SK-N-SH (cell line): ENCODE data around the gene RAD51B. TPM values are rescaled to one million over a fixed set of nuclear protein-coding genes. Genes with fewer than 3 reads are reported as not detected.

ENCODE experiments used
- CTCF ChIA-PET: fragments of 300-600, 350-600 bp; formaldehyde crosslinking; extraction: SDS; loops from one replicate; lab custom pipeline; 2021; lab: Yijun Ruan, JAX
- POLR2A ChIA-PET: fragments of 350-600 bp; sonication (Branson Sonifier 250); formaldehyde crosslinking; extraction: SDS; loops from one replicate; lab custom pipeline; 2020; ENCODE audit warnings: antibody characterized with exemption, inconsistent platforms; lab: Yijun Ruan, JAX
- DNase-seq: peaks from one replicate; pipeline ENCODE4 v3.0.0; 2012
- H2AFZ ChIP-seq: fragments of 200-600 bp; sonication (generic); 2 replicates; pipeline ENCODE4 v1.8.1; 2016; ENCODE audit warnings: antibody characterized with exemption, mild to moderate bottlenecking, low read depth
- H3F3A ChIP-seq: fragments of 200-600 bp; sonication (generic); replicated peaks from 2 replicates; pipeline ENCODE3; 2016; ENCODE audit warnings: antibody characterized with exemption, mild to moderate bottlenecking; ENCODE audit not compliant: insufficient read depth
- H3K27ac ChIP-seq, 2 experiments: fragments of 200-500 bp in 1 of 2; fragments of 200-600 bp in 1 of 2; sonication (Bioruptor generic) in 1 of 2; sonication (generic), shearing (Covaris generic) in 1 of 2; 2 replicates each; pipeline versions ENCODE4 v1.5.1 to v1.6.1; 2014 to 2016; ENCODE audit warnings: low read depth in 2 of 2, inconsistent platforms in 1 of 2, low read length in 1 of 2, mild to moderate bottlenecking in 1 of 2, mixed read lengths in 1 of 2
- H3K27me3 ChIP-seq: fragments of 200-600 bp; sonication (generic), shearing (Covaris generic); 2 replicates; pipeline ENCODE4 v1.6.1; 2016; ENCODE audit warnings: mixed run types; ENCODE audit not compliant: insufficient read depth
- H3K36me3 ChIP-seq, 2 experiments: fragments of 200-500 bp in 1 of 2; fragments of 200-600 bp in 1 of 2; sonication (Bioruptor generic) in 1 of 2; sonication (generic) in 1 of 2; replicated peaks in 1 of 2; 2 replicates each; pipeline versions ENCODE3 to v1.5.1; 2014 to 2016; ENCODE audit warnings: low read length in 1 of 2, mild to moderate bottlenecking in 1 of 2; ENCODE audit not compliant: insufficient read depth in 2 of 2, control insufficient read depth in 1 of 2
- H3K4me1 ChIP-seq, 2 experiments: fragments of 200-500 bp in 1 of 2; fragments of 200-600 bp in 1 of 2; sonication (Bioruptor generic) in 1 of 2; sonication (generic), shearing (Covaris generic) in 1 of 2; 2 replicates each; pipeline versions ENCODE4 v1.5.1 to v1.6.1; 2014 to 2016; ENCODE audit warnings: low read depth in 1 of 2, low read length in 1 of 2, mixed run types in 1 of 2; ENCODE audit not compliant: insufficient read depth in 2 of 2, control insufficient read depth in 1 of 2
- H3K4me2 ChIP-seq: fragments of 200-600 bp; sonication (generic), shearing (Covaris generic); 2 replicates; pipeline ENCODE4 v1.6.1; 2017; ENCODE audit warnings: mixed run types
- H3K4me3 ChIP-seq, 2 experiments: fragments of 200-500 bp in 1 of 2; fragments of 200-600 bp in 1 of 2; sonication (Bioruptor generic) in 1 of 2; sonication (generic), shearing (Covaris generic) in 1 of 2; 2 replicates each; pipeline versions ENCODE4 v1.5.1 to v1.8.1; 2014 to 2016; ENCODE audit warnings: low read depth in 2 of 2, inconsistent platforms in 1 of 2, low read length in 1 of 2, mild to moderate bottlenecking in 1 of 2, mixed read lengths in 1 of 2, moderate library complexity in 1 of 2
- H3K79me2 ChIP-seq: fragments of 200-600 bp; sonication (generic); 2 replicates; pipeline ENCODE4 v1.8.1; 2017; ENCODE audit warnings: mild to moderate bottlenecking; ENCODE audit not compliant: insufficient read depth
- H3K9ac ChIP-seq: fragments of 200-600 bp; sonication (generic); 2 replicates; pipeline ENCODE4 v1.6.1; 2017; ENCODE audit warnings: mixed run types
- H3K9me2 ChIP-seq: fragments of 200-600 bp; sonication (generic); 2 replicates; pipeline ENCODE4 v1.6.1; 2017; ENCODE audit warnings: mixed run types
- H3K9me3 ChIP-seq: fragments of 200-600 bp; sonication (generic); 2 replicates; pipeline ENCODE4 v1.6.1; 2017; ENCODE audit warnings: mixed run types, mild to moderate bottlenecking, moderate library complexity
- H4K20me1 ChIP-seq: fragments of 200-600 bp; sonication (generic); 2 replicates; pipeline ENCODE4 v1.6.1; 2017; ENCODE audit warnings: mild to moderate bottlenecking, mixed run types; ENCODE audit not compliant: insufficient read depth
- ELF1 ChIP-seq: IDR thresholded peaks from 2 replicates; pipeline ENCODE4 v1.4.0; 2012
- FOSL2 ChIP-seq: IDR thresholded peaks from 2 replicates; pipeline ENCODE4 v1.4.0; 2012; ENCODE audit warnings: low read depth, mild to moderate bottlenecking, moderate library complexity, borderline replicate concordance
- FOXJ3 ChIP-seq: sonication (generic); formaldehyde crosslinking; IDR thresholded peaks from 2 replicates; pipeline ENCODE4 v1.5.1; 2020; ENCODE audit warnings: mild to moderate bottlenecking, missing genetic modification reagents
- FOXM1 ChIP-seq: IDR thresholded peaks from 2 replicates; pipeline ENCODE4 v1.4.0; 2012; ENCODE audit warnings: low read depth, mild to moderate bottlenecking
- GATA2 ChIP-seq: sonication (generic); formaldehyde crosslinking; IDR thresholded peaks from 2 replicates; pipeline ENCODE4 v1.5.0; 2020; ENCODE audit warnings: mild to moderate bottlenecking, missing genetic modification reagents
- IRF3 ChIP-seq: fragments of 150-350 bp; IDR thresholded peaks from 2 replicates; pipeline ENCODE4 v1.6.1; 2016; ENCODE audit warnings: mild to moderate bottlenecking, low read depth, low read length
- MXI1 ChIP-seq: IDR thresholded peaks from 2 replicates; pipeline ENCODE4 v1.6.1; 2012; ENCODE audit warnings: mild to moderate bottlenecking, low read depth, low read length, improper control_type of control experiment
- NRF1 ChIP-seq: IDR thresholded peaks from 2 replicates; pipeline ENCODE4 v1.6.1; 2012; ENCODE audit warnings: low read depth, mild to moderate bottlenecking, low read length
- RCOR1 ChIP-seq: fragments of 150-350 bp; IDR thresholded peaks from 2 replicates; pipeline ENCODE4 v1.6.1; 2017; ENCODE audit warnings: antibody characterized with exemption, low read length
- RXRA ChIP-seq: IDR thresholded peaks from 2 replicates; pipeline ENCODE4 v1.4.0; 2012; ENCODE audit warnings: low read depth, mild to moderate bottlenecking, borderline replicate concordance
- SIN3A ChIP-seq: IDR thresholded peaks from 2 replicates; pipeline ENCODE4 v1.6.1; 2012; ENCODE audit warnings: low read depth, mild to moderate bottlenecking, low read length, moderate library complexity, borderline replicate concordance
- SMC3 ChIP-seq: IDR thresholded peaks from 2 replicates; pipeline ENCODE4 v1.6.1; 2012; ENCODE audit warnings: low read depth, low read length, improper control_type of control experiment
- TAF1 ChIP-seq: IDR thresholded peaks from 2 replicates; pipeline ENCODE4 v1.6.1; 2012; ENCODE audit warnings: low read depth, mild to moderate bottlenecking, low read length, moderate library complexity, borderline replicate concordance
- TCF12 ChIP-seq: IDR thresholded peaks from 2 replicates; pipeline ENCODE4 v1.4.0; 2012
- YY1 ChIP-seq: IDR thresholded peaks from 2 replicates; pipeline ENCODE4 v1.4.0; 2012; ENCODE audit warnings: low read depth, mild to moderate bottlenecking
- WGBS: methylation state at CpG from one replicate; pipeline ENCODE4 v1.1.6; 2017; ENCODE audit warnings: low lambda C conversion rate; 5-methylcytosine and 5-hydroxymethylcytosine counted together
- polyA plus RNA-seq, 3 experiments: library from polyadenylated mRNA; depleted of rRNA; stranded (reverse); fragments of >200 nt; gene quantifications; 2 replicates each; pipeline ENCODE4 v1.2.3, GENCODE V29; 2012
- TF ChIP-seq, protein P1 (sequence below): IDR thresholded peaks from 2 replicates; pipeline ENCODE4 v1.4.0; 2012; ENCODE audit warnings: low read depth
- TF ChIP-seq, protein P2 (sequence below): IDR thresholded peaks from 2 replicates; pipeline ENCODE4 v1.4.0; 2012; ENCODE audit warnings: low read depth, borderline replicate concordance

RAD51B gene
- polyA plus RNA-seq, 1 of the 3 experiments (the other 2 are of a cell fraction), result 6.0 TPM

DNA sequence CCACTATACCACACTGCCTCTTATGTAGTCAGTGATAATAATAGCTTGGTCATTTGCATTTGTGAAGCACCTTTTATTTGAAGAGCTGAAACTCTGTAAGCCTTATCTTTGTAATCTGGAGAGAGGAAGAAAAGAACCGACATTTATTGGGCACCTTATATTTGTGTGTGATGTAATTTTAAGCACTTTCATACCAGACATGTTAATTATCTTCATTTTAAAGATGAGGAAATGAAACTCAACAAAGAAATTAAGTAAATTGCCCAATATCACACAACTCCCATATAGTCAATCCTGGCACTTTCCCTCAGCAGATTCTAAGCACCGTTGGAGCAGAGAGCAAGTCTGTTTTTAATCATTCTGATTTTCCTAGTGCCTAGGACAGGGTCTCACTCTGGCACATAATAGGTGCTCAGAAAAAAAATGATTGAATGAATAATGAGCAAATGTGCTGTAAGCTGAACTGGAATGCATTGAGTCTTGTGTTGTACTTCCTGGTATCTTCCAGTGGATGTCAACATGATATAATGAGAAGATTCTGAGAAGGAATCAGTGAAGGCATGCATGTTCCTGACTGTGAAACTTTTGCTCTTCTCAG is 554.4 kb downstream of the RAD51B start:
- TF ChIP-seq SIN3A (no peak), ELF1 (no peak), FOSL2 (no peak), TCF12 (no peak), YY1 (no peak), MXI1 (no peak), IRF3 (no peak), NRF1 (no peak), FOXJ3 (CRISPR knock-in tag) (no peak), TAF1 (no peak), SMC3 (no peak), FOXM1 (no peak)
- TF ChIP-seq, protein P1, sequence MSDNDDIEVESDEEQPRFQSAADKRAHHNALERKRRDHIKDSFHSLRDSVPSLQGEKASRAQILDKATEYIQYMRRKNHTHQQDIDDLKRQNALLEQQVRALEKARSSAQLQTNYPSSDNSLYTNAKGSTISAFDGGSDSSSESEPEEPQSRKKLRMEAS, result no peak
- TF ChIP-seq, protein P2, sequence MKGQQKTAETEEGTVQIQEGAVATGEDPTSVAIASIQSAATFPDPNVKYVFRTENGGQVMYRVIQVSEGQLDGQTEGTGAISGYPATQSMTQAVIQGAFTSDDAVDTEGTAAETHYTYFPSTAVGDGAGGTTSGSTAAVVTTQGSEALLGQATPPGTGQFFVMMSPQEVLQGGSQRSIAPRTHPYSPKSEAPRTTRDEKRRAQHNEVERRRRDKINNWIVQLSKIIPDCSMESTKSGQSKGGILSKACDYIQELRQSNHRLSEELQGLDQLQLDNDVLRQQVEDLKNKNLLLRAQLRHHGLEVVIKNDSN, result no peak
- POLR2A ChIA-PET, result no interaction called here
- peaks cover 5 to 11% of the 10 kb centered on the region in 2 experiments; a peak in 3 of 4 replicates for H3K4me1 ChIP-seq
- H3K4me2 ChIP-seq, result no peak overlapping the region
- no peaks in the 10 kb centered on the region for H3K9me2 ChIP-seq
- H2AFZ ChIP-seq, result no peak overlapping the region
- no peaks in the 10 kb centered on the region for H4K20me1 ChIP-seq
- WGBS, result 68% methylated on average over 2 of the region's 2 CpGs
- peaks cover 2% of the 10 kb centered on the region for H3F3A ChIP-seq
- no peak for DNase-seq
- no peak overlapping the region for H3K27ac ChIP-seq
- no peak overlapping the region for H3K4me3 ChIP-seq
- H3K9ac ChIP-seq, result no peak overlapping the region
- H3K9me3 ChIP-seq, result no peaks in the 10 kb centered on the region
- CTCF ChIA-PET, result interaction anchor here (0.8 to 1.6 kb wide), 3 partner anchors 20 to 442 kb away, joined by 3 to 4 read pairs (median 3); no protein-coding TSS in a partner anchor
- no peaks in the 10 kb centered on the region for H3K27me3 ChIP-seq
- H3K36me3 ChIP-seq, result no peaks in the 10 kb centered on the region
- no peaks in the 10 kb centered on the region for H3K79me2 ChIP-seq

GRCh38 chr14:68374682-68375081 is 555.1 kb downstream of the RAD51B start:
- H3K4me3 ChIP-seq, result no peak overlapping the region
- TF ChIP-seq RXRA (no peak), GATA2 (CRISPR knock-in tag) (peak; percentile 69), RCOR1 (peak; percentile 54; the same call in 1 of the 2 replicates)
- no peaks in the 10 kb centered on the region for H3K9me3 ChIP-seq
- peak overlapping the region in 1 of 2 experiments; percentile 47; a peak in 1 of 4 replicates for H3K27ac ChIP-seq
- ChIA-PET CTCF (interaction anchor here (0.8 to 1.7 kb wide), 5 partner anchors 8 to 441 kb away, joined by 3 to 4 read pairs (median 3); no protein-coding TSS in a partner anchor), POLR2A (no interaction called here)
- H3K27me3 ChIP-seq, result no peaks in the 10 kb centered on the region
- H2AFZ ChIP-seq, result no peak overlapping the region
- peak; percentile 53 for DNase-seq
- no peak overlapping the region for H3K4me2 ChIP-seq
- no peaks in the 10 kb centered on the region for H3K36me3 ChIP-seq
- H4K20me1 ChIP-seq, result no peaks in the 10 kb centered on the region
- no peaks in the 10 kb centered on the region for H3K79me2 ChIP-seq
- H3K9ac ChIP-seq, result no peak overlapping the region
- H3K9me2 ChIP-seq, result no peaks in the 10 kb centered on the region
- peaks cover 5 to 11% of the 10 kb centered on the region in 2 experiments; a peak in 3 of 4 replicates for H3K4me1 ChIP-seq
- peaks cover 3% of the 10 kb centered on the region for H3F3A ChIP-seq
- 86% methylated on average over 7 of the region's 7 CpGs for WGBS
